Gastrocnemius medialis (tissue), 4 donors: ENCODE measurements around the gene ACKR1.

ENCODE experiments used
- POLR2A ChIP-seq, 2 donors: fragments of 450-650 bp; IDR thresholded peaks; one replicate each; pipeline ENCODE4 v1.6.1; 2017; ENCODE audit warnings: antibody characterized with exemption in 2 of 2, mild to moderate bottlenecking in 2 of 2, moderate library complexity in 2 of 2
- TF ChIP-seq, protein P1 (sequence below), 5 experiments: fragments of 450-650 bp in 3 of 5; fragments of 200-600 bp in 2 of 5; sonication (generic) in 2 of 5; IDR thresholded peaks in 4 of 5; conservative IDR thresholded peaks in 1 of 5; 1 replicate in 4 of 5; 2 replicates in 1 of 5; pipeline ENCODE4 v1.5.1; 2016 to 2019; ENCODE audit warnings: antibody characterized with exemption in 5 of 5, mild to moderate bottlenecking in 3 of 5, moderate library complexity in 3 of 5

DNA sequence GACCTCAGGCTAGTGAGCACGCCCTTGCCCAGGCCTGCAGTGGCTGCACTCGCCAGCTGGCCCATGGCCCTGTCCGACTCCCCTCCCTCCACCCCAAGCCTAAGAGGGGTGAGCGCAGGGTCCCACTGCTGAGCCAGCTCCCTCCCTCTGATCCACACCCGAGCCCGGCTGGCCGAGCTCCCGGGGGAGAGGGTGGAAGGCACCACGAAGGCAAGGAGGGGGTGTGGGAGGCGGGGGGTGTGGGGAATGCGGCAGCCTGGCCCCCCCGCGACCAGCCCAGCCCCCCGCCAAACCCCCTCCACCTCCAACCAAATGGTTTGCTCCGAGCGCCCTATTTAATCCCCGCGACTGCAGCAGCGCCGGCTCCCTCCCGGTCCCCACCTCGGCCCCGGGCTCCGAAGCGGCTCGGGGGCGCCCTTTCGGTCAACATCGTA is 33.4 kb upstream of the ACKR1 start, which contains the start of gene CADM3:
- TF ChIP-seq, protein P1, sequence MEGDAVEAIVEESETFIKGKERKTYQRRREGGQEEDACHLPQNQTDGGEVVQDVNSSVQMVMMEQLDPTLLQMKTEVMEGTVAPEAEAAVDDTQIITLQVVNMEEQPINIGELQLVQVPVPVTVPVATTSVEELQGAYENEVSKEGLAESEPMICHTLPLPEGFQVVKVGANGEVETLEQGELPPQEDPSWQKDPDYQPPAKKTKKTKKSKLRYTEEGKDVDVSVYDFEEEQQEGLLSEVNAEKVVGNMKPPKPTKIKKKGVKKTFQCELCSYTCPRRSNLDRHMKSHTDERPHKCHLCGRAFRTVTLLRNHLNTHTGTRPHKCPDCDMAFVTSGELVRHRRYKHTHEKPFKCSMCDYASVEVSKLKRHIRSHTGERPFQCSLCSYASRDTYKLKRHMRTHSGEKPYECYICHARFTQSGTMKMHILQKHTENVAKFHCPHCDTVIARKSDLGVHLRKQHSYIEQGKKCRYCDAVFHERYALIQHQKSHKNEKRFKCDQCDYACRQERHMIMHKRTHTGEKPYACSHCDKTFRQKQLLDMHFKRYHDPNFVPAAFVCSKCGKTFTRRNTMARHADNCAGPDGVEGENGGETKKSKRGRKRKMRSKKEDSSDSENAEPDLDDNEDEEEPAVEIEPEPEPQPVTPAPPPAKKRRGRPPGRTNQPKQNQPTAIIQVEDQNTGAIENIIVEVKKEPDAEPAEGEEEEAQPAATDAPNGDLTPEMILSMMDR (IDR thresholded peaks at IDR 0.05 in 4 of 5, conservative IDR thresholded peaks at IDR 0.05 in 1 of 5), result no peak
- TF ChIP-seq POLR2A (IDR thresholded peaks at IDR 0.05), result no peak
